AML-193 (cell line): Measurements from ENCODE around the gene WWOX.

Experiments
- DNase-seq, 2 experiments: peaks; one replicate each; lab custom pipeline; 2025; lab: John Stamatoyannopoulos, UW

WWOX gene

GRCh38 chr16:79069633-79070032 is 970.2 kb downstream of the WWOX start:
- DNase-seq = no peak

- DNase-seq = no peak
These were observed 972.0 kb downstream of the WWOX start for GRCh38 chr16:79071424-79071823.

- DNase-seq = no peak
These were observed 973.1 kb downstream of the WWOX start for GRCh38 chr16:79072517-79072916.

- no peak for DNase-seq
These were observed 974.1 kb downstream of the WWOX start for GRCh38 chr16:79073566-79073965.

GRCh38 chr16:79074541-79074940 is 975.1 kb downstream of the WWOX start:
- DNase-seq = no peak

GRCh38 chr16:79074951-79075350 is 975.5 kb downstream of the WWOX start:
- DNase-seq = no peak

GRCh38 chr16:79076047-79076767 is 976.8 kb downstream of the WWOX start:
- no peak for DNase-seq

GRCh38 chr16:79077346-79077745 is 977.9 kb downstream of the WWOX start:
- no peak for DNase-seq

- no peak for DNase-seq
These were observed 980.4 kb downstream of the WWOX start for GRCh38 chr16:79079656-79080420.

GRCh38 chr16:79081297-79082066 is 982.0 kb downstream of the WWOX start:
- DNase-seq = no peak

- DNase-seq = no peak
These were observed 983.5 kb downstream of the WWOX start for GRCh38 chr16:79082970-79083369.

GRCh38 chr16:79083508-79084299 is 984.2 kb downstream of the WWOX start:
- DNase-seq = no peak

GRCh38 chr16:79088971-79089370 is 989.5 kb downstream of the WWOX start:
- DNase-seq = no peak

- DNase-seq = peak; percentile 77 to 80
These were observed 990.4 kb downstream of the WWOX start for GRCh38 chr16:79089735-79090284.

- DNase-seq = no peak
These were observed 991.5 kb downstream of the WWOX start for GRCh38 chr16:79090966-79091365.

GRCh38 chr16:79092846-79093245 is 993.4 kb downstream of the WWOX start:
- peak in 1 of 2 experiments; percentile 8 for DNase-seq

GRCh38 chr16:79093554-79093967 is 994.1 kb downstream of the WWOX start:
- DNase-seq = peak; percentile 89 to 91

- DNase-seq = no peak
These were observed 996.8 kb downstream of the WWOX start for GRCh38 chr16:79096246-79096645.

- no peak for DNase-seq
These were observed 997.7 kb downstream of the WWOX start for GRCh38 chr16:79097166-79097565.

- DNase-seq = no peak
These were observed 998.3 kb downstream of the WWOX start for GRCh38 chr16:79097771-79098170.

- no peak for DNase-seq
These were observed 999.5 kb downstream of the WWOX start for GRCh38 chr16:79098907-79099306.

- no peak for DNase-seq
These were observed 1000.3 kb downstream of the WWOX start for GRCh38 chr16:79099716-79100115.
